ENCODE measurements around the gene PON2. TPM values are rescaled to one million over a fixed set of nuclear protein-coding genes. Genes with fewer than 3 reads are reported as not detected.
"Not testable (repeated sequence)": the region's sequence is repeated elsewhere in the genome, so short reads cannot be mapped to it uniquely, and the experiment has no call there.

Gene PON2
- total and polyA plus RNA-seq, 5 donors = 47.6 to 69.0 (median 59.9) TPM

GRCh38 chr7:95472581-95473161 lies 37.8 kb upstream of the PON2 start:
- WGBS = 33% methylated on average over 8 of the region's 8 CpGs
- DNase-seq (no peak), ATAC-seq (no peak)
- no peak overlapping the region for H3K4me3 ChIP-seq (ENCODE audit: low read length)
- intact Hi-C loops (cut with DNase I) = no loop called here
- no peaks in the 10 kb centered on the region for H3K27me3 ChIP-seq (ENCODE audit: control insufficient read depth, insufficient read depth)
- H3K27ac ChIP-seq (ENCODE audit: low read length) = no peak overlapping the region
- no peaks in the 10 kb centered on the region for H3K9me3 ChIP-seq (ENCODE audit: control insufficient read depth, low read length)
- H3K4me1 ChIP-seq (ENCODE audit: control insufficient read depth, insufficient read depth, low read length) = no peaks in the 10 kb centered on the region

GRCh38 chr7:95471071-95471470 lies 36.2 kb upstream of the PON2 start:
- Histone ChIP-seq H3K27ac (ENCODE audit: low read length) (no peak overlapping the region), H3K4me3 (ENCODE audit: low read length) (no peak overlapping the region), H3K9me3 (ENCODE audit: control insufficient read depth, low read length) (no peaks in the 10 kb centered on the region), H3K4me1 (ENCODE audit: control insufficient read depth, insufficient read depth, low read length) (no peaks in the 10 kb centered on the region), H3K27me3 (ENCODE audit: control insufficient read depth, insufficient read depth) (no peaks in the 10 kb centered on the region)
- WGBS = 81% methylated on average over 3 of the region's 3 CpGs
- ATAC-seq (no peak), DNase-seq (no peak)
- intact Hi-C loops (cut with DNase I) = no loop called here

- DNase-seq = no peak
These were observed 35.6 kb upstream of the PON2 start for GRCh38 chr7:95470452-95470851.

GRCh38 chr7:95469848-95470247 lies 35.0 kb upstream of the PON2 start:
- H3K27me3 ChIP-seq (ENCODE audit: control insufficient read depth, insufficient read depth) = no peaks in the 10 kb centered on the region
- H3K9me3 ChIP-seq (ENCODE audit: control insufficient read depth, low read length) = no peaks in the 10 kb centered on the region
- H3K27ac ChIP-seq (ENCODE audit: low read length) = no peak overlapping the region
- DNase-seq (no peak), ATAC-seq (no peak)
- H3K4me1 ChIP-seq (ENCODE audit: control insufficient read depth, insufficient read depth, low read length) = no peaks in the 10 kb centered on the region
- WGBS = 77% methylated on average over 4 of the region's 4 CpGs
- intact Hi-C loops (cut with DNase I) = no loop called here
- no peak overlapping the region for H3K4me3 ChIP-seq (ENCODE audit: low read length)

More at GRCh38 chr7:95470452-95470851, 35.6 kb upstream of the PON2 start:
- no peak overlapping the region for H3K4me3 ChIP-seq (ENCODE audit: low read length)
- H3K4me1 ChIP-seq (ENCODE audit: control insufficient read depth, insufficient read depth, low read length) = no peaks in the 10 kb centered on the region
- H3K27ac ChIP-seq (ENCODE audit: low read length) = no peak overlapping the region
- intact Hi-C loops (cut with DNase I) = no loop called here
- WGBS = 27% methylated on average over 3 of the region's 3 CpGs
- peak in 1 of 2 donors; percentile 38 for ATAC-seq
- H3K27me3 ChIP-seq (ENCODE audit: control insufficient read depth, insufficient read depth) = no peaks in the 10 kb centered on the region
- H3K9me3 ChIP-seq (ENCODE audit: control insufficient read depth, low read length) = no peaks in the 10 kb centered on the region

GRCh38 chr7:95469187-95469586 lies 34.4 kb upstream of the PON2 start:
- Histone ChIP-seq H3K27ac (ENCODE audit: low read length) (no peak overlapping the region), H3K4me1 (ENCODE audit: control insufficient read depth, insufficient read depth, low read length) (no peaks in the 10 kb centered on the region), H3K4me3 (ENCODE audit: low read length) (no peak overlapping the region), H3K9me3 (ENCODE audit: control insufficient read depth, low read length) (no peaks in the 10 kb centered on the region), H3K27me3 (ENCODE audit: control insufficient read depth, insufficient read depth) (no peaks in the 10 kb centered on the region)
- 95% methylated on average over 1 of the region's 1 CpG for WGBS
- no peak for ATAC-seq
- intact Hi-C loops (cut with DNase I) = no loop called here
- no peak for DNase-seq

GRCh38 chr7:95467912-95468607 lies 33.2 kb upstream of the PON2 start:
- Histone ChIP-seq H3K27me3 (ENCODE audit: control insufficient read depth, insufficient read depth) (no peaks in the 10 kb centered on the region), H3K4me1 (ENCODE audit: control insufficient read depth, insufficient read depth, low read length) (no peaks in the 10 kb centered on the region), H3K4me3 (ENCODE audit: low read length) (no peak overlapping the region), H3K9me3 (ENCODE audit: control insufficient read depth, low read length) (no peaks in the 10 kb centered on the region), H3K27ac (ENCODE audit: low read length) (no peak overlapping the region)
- 98% methylated on average over 1 of the region's 1 CpG for WGBS
- intact Hi-C loops (cut with DNase I) = no loop called here
- DNase-seq = no peak
- no peak for ATAC-seq

- intact Hi-C loops (cut with DNase I) = not testable (repeated sequence)
These were observed 25.8 kb upstream of the PON2 start for GRCh38 chr7:95460653-95461052.

GRCh38 chr7:95457947-95458346 lies 23.1 kb upstream of the PON2 start:
- DNase-seq (no peak), ATAC-seq (no peak)
- intact Hi-C loops (cut with DNase I) = no loop called here
- Histone ChIP-seq H3K27ac (ENCODE audit: low read length) (no peak overlapping the region), H3K27me3 (ENCODE audit: control insufficient read depth, insufficient read depth) (no peaks in the 10 kb centered on the region), H3K9me3 (ENCODE audit: control insufficient read depth, low read length) (no peaks in the 10 kb centered on the region), H3K4me1 (ENCODE audit: control insufficient read depth, insufficient read depth, low read length) (no peaks in the 10 kb centered on the region), H3K4me3 (ENCODE audit: low read length) (no peak overlapping the region)

More at GRCh38 chr7:95460653-95461052, 25.8 kb upstream of the PON2 start:
- not testable (repeated sequence) for H3K27ac ChIP-seq (ENCODE audit: low read length); H3K9me3 ChIP-seq (ENCODE audit: control insufficient read depth, low read length); DNase-seq; ATAC-seq; H3K27me3 ChIP-seq (ENCODE audit: control insufficient read depth, insufficient read depth); H3K4me3 ChIP-seq (ENCODE audit: low read length); H3K4me1 ChIP-seq (ENCODE audit: control insufficient read depth, insufficient read depth, low read length)
- 92% methylated on average over 2 of the region's 2 CpGs for WGBS

- no peak overlapping the region for H3K27ac ChIP-seq (ENCODE audit: low read length)
- no peaks in the 10 kb centered on the region for H3K4me1 ChIP-seq (ENCODE audit: control insufficient read depth, insufficient read depth, low read length)
- 79% methylated on average over 2 of the region's 2 CpGs for whole genome bisulfite sequencing
- ATAC-seq = no peak
- no peaks in the 10 kb centered on the region for H3K27me3 ChIP-seq (ENCODE audit: control insufficient read depth, insufficient read depth)
- H3K4me3 ChIP-seq (ENCODE audit: low read length) = no peak overlapping the region
- intact Hi-C loops (cut with DNase I) = no loop called here
- DNase-seq = no peak
- no peaks in the 10 kb centered on the region for H3K9me3 ChIP-seq (ENCODE audit: control insufficient read depth, low read length)
These were observed 19.7 kb upstream of the PON2 start for GRCh38 chr7:95454438-95455045.

- ATAC-seq = no peak
- 93% methylated on average over 3 of the region's 3 CpGs for WGBS
- no peak for DNase-seq
These were observed 11.8 kb upstream of the PON2 start for GRCh38 chr7:95446618-95447017.

GRCh38 chr7:95444796-95445195 lies 10.0 kb upstream of the PON2 start:
- no peaks in the 10 kb centered on the region for H3K27me3 ChIP-seq (ENCODE audit: control insufficient read depth, insufficient read depth)
- H3K9me3 ChIP-seq (ENCODE audit: control insufficient read depth, low read length) = no peaks in the 10 kb centered on the region
- ATAC-seq (no peak), DNase-seq (no peak)
- no peak overlapping the region for H3K4me3 ChIP-seq (ENCODE audit: low read length)
- intact Hi-C loops (cut with DNase I) = no loop called here
- H3K4me1 ChIP-seq (ENCODE audit: control insufficient read depth, insufficient read depth, low read length) = no peaks in the 10 kb centered on the region
- no peak overlapping the region for H3K27ac ChIP-seq (ENCODE audit: low read length)
- 69% methylated on average over 2 of the region's 2 CpGs for WGBS

More at GRCh38 chr7:95446618-95447017, 11.8 kb upstream of the PON2 start:
- Histone ChIP-seq H3K4me1 (ENCODE audit: control insufficient read depth, insufficient read depth, low read length) (no peaks in the 10 kb centered on the region), H3K9me3 (ENCODE audit: control insufficient read depth, low read length) (no peaks in the 10 kb centered on the region), H3K27ac (ENCODE audit: low read length) (no peak overlapping the region), H3K4me3 (ENCODE audit: low read length) (no peak overlapping the region), H3K27me3 (ENCODE audit: control insufficient read depth, insufficient read depth) (no peaks in the 10 kb centered on the region)
- intact Hi-C loops (cut with DNase I) = no loop called here
